Activated CD8-positive, alpha-beta memory T cell treated with anti-CD3 and anti-CD28 coated beads, Interleukin-2, amount 50 U/mL, for 1 hour (primary cell): ENCODE results near the gene RBM8A.

ENCODE experiments used
- DNase-seq: peaks from one replicate; pipeline ENCODE4 v3.0.0-alpha.2; 2020; ENCODE audit errors: extremely low read depth

Gene RBM8A

DNA sequence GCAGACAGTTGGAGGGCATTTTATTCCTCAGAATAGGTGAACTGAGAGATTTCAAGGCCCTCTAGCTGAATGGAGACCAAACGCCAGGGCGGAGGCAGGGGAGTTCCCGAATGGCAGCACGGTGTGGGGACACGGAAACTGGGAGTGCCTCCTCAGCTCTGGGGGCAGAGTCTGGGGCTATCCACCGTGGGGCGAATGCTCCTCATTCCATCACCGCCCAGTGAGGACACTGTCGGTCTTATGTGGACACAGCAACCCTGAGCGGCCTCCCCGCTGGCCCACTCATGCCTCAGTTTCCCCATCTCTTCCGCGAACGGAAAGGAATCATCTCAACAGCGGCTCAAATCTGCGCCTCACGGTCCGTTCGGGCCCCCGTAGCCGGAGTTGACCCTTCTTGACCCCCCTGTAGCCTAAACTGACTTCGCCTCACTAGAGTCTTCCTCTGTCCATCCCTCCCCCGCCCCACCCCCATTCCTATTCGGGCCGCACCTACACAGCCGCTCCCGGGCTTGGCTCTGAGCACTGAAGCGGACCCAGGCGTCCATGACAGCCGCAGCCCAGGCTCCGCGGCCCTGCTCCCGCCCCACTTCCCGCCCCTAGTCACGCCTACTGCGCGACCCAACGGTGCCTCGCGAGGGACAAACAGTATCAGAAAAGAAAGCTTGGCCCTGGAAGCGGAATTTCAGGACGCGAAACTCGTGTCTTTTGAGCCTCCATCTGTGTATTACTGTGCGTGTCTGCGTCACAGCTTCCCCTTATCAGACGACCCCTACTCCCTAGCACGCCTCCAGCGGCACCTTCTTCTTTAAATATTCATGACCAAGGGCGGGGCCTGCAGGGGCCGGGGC, 8.9 kb downstream of the RBM8A start, which contains the start of gene PEX11B:
Gene PEX11B, minus strand, starts transcription at position 574 of the 848 bp plus-strand sequence. Its CDS starts 29 bp downstream, at position 545.
- peak; percentile 78 for DNase-seq

DNA sequence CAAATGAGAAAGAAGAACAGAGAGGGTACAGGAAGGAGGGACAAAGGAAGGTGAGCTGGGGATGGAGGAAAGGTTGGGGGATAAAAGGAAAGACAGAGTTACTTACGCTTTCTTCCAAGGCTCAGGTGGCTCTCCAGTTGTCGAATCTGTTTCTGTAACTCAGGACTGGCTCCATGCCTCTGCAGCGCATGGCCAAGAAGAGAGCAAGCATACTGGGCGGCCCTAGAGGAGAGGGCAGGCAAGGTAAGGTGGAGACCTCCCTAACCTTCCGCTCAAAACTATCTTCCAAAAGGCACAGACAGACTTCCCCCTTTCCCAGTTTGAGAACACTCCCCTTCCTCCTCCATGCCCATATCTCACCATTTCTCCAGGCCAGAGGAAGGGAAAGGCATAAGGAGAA, 9.7 kb downstream of the RBM8A start:
- no peak for DNase-seq

DNA sequence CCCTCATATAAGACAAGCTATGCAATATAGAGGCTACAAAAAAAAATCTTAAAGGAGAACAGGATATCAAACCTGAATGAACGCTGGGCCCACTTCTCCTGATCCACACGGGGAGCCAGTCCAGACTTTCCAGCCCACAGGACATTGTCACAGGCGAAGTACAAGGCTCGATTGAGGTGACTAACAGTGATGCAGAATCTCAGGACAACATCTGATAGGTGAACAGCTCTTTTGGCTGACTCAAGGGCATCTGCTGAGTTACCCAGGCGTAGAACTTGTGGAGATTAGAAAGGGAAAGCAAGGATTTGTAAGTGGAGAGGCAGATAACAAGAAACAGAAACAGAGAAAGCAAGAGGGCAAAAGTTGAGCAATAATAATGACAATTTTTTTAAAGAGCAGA, 10.5 kb downstream of the RBM8A start:
- no peak for DNase-seq

DNA sequence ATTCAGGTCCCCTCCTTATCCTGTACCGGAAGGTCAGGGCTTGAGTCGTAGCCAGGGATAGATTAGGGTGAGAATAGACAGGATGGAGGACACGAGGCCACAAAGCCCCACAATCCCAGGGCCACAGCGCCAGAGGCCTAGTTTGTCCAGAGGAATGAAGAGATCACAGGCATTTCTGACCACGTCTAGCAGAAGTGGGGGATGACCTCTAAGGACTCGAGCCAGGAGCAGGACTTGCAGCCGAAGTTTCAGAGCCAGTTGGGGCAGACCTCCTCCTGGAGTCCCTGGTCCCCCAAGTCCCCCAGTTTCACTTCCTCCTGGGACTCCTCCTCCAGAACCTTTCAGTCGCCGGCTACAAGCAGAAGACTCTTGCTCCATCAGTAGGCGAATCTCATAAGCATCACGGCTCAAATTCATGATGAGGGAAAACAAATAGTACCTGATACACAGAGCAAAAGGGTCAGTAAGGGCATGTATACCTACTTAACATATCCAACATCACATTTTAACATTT, 15.1 kb downstream of the RBM8A start:
- DNase-seq, result no peak

DNA sequence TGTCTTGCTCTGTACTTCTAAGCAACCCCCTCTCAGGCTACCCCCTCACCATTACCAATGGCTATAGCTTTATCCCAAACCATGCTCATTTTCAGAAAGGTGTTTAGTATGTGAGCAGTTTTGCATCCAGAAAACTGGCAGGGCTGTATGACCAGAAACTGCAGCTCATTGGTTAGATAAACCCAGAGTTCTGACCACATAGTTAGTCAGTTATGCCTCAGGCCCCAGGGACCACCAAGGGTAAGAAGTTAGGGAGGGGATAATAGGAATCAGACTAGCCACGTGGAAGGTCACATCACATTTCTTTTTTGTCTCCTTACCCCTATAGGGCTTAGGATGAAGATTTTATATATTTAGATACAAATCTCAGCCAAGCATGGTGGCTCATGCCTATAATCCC, 18.6 kb downstream of the RBM8A start:
- no peak for DNase-seq

DNA sequence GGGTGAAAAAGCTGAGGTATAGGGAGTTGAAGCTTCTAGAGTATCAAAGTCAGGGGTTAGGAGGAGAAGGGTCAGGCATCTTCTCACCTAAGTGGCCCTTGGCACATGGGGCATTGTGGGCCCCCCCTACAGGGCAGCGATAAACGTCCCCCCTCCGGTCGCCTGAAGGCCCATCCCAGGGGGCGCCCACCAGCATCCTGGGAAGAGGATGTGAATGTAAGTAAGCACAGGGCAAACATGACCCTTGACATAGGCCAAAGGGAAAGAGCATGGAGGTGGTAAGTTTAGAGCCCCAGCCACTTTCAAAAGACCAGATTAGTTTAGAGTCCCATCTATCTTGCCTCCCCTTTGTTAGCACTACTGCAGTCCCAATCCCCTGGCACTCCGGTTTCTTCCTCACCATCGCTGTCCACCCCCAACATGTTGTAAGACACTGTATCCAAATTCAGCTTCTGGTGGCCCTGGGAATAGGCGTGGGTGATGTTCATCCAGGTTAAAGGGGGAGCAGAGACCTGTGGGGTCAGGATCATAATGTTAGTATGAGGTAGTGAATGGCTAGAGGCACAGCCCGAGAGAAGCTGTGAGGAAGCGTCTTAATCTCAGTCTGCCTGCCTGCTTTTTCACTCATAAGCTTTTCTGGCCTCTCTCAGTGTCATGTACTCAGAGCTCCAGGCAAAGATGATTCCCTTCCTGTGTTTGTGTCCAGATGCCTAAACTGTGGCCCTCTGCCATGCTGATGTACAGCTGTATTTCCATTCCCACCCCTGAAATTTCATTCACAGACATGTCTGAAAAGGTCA, 20.1 kb downstream of the RBM8A start:
- no peak for DNase-seq

DNA sequence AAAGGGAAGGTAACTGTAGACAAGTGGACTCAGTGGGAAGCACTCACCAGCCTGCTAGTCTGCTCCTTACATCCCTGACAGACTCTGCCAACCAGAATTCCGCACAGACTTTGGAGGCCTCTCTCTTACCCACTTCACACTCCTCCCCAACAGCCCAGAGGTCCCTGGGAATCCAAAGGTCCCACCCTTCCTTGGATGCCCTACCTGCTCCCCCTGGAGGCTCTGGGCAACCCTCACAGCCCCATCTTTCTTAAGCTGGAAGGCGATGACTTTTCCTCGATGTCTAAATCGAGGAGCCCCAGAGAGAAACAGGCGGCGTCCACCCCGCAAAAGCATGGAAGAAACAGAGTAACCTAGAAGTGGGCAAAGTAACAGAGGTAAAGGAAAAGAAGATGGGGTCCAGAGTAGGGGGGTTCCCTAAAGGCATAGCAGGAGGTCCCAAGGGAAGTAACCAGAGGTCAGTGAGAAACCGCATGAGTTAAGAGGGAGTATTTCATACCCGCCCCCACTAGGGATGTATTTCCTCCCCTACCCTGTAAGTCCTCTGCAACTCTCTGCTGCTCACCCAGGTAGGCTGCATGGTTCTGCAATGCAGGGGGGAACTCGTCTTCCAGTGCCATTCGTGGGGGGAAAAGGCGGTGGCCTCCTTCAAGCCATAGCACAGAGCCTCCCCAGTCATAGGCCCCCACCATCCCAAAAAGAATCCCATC, 25.8 kb downstream of the RBM8A start:
- DNase-seq, result no peak

DNA sequence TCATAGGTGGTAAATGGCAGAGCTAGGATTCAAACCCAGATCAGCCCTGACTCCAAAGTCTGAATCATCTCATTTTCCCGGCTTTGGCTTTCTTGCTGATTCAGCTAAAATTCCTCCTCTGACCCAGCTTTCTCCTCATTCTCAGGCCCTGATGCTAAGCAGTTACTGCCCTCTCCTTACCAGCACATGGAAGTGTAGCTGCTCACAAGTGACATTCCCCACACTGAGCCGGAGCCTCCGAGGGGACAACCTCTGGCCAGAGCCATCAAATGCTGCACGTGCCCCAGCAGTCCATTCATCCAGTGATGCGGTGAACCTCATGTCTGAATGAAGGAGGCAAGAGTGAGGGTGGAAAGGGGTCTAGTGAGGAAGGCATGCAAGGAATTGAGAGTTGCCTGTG, 28.5 kb downstream of the RBM8A start:
- no peak for DNase-seq

DNA sequence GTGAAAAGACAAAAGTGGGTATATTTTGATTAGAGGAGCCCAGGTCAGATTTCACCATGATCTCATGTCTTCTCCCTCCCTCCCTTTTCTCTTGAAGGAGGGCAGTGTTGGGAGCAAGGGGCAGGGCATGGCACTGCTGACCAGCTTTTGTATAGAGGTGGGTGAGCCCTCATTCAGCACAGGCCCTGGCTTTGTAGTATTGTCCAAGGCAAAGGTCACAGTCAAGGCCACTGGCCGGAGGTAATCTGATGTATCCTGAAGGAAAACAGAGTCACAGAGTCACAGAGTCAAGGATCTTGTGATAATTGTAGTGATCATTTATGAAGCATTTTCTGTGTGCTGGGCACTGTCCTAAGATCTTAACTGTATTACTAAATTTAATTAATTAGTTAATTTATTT, 29.3 kb downstream of the RBM8A start:
- no peak for DNase-seq

DNA sequence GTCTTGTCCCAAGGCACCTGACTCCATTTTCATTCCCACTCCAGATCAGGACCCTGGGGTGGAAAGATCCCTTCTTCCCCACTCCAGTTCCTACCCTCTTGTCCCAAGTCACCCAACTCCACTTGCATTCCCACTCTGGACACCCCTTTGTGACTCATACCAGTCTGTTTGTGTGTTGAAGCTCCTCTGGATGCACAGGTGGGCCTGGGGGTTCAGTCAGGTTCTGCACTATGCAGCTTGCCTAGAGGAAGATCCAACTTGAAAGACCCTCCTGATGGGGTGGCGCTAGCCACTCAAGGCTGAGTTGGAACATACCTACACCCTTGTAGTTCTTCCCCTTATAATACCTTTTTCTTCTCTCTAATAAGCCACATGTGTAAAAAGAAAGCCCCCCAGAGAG, 31.8 kb downstream of the RBM8A start:
- DNase-seq, result no peak

DNA sequence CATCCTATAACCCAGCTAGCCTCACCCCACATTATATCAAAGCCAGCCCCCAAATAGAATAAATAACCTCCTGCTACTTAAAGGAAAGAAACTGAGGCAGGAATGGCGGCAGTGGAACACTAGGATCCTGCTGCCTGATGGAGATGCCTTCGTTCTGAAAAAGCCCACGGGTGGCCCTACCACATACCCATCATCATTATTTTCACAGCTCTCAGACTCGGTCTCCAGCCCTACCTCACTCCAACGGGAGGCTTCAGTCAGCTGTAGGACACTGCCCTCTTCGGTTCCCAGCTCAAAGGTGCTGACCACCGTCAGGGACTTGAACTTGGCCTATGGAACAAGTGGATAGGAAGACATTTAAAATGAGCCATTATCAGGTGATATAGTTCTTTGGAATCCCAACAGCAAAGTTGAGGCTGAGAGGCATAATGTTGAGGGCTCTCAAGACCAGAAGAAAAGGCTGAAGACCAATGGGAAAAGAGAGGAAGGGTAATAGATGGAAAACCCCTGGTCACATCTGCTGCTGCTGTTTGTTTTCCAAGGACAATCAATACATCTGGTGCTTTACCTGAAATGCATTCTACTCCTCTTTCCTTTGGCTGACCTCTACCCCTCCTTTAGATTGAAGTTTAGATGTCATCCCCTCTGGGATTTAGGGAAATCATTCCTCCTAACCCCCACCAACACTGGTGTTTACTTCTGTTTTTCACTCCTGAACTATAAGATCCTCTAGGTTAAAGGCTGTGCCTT, 33.8 kb downstream of the RBM8A start:
- DNase-seq, result no peak

DNA sequence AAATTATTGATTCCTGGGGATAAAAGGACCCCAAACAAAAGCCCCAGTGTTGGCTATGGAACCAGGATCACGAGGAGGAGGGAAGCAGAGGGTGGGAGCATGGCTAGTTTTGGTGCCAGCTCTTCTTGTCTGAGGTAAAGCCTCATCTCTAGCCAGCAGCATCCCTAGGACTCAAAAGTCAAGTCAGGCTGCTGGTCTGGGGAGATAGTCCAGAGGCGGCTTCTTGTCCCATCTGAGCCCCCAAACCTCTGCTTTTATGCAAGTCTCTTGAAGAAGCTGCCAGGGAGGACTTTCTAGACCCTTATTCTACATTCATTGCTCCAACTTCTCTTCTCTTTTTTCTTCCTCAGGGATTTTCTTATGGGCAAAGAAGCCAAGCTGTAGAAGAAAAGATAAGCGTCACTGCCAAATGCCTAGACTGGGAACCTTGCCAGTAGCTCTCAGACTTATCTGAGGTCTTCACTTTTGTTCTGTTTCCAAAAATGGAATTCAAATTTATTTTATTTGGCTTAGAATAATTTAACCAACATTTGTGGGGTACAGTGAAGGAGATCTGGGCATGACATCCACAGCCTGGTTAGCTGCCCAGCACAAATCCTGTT, 34.7 kb downstream of the RBM8A start:
- DNase-seq, result no peak

DNA sequence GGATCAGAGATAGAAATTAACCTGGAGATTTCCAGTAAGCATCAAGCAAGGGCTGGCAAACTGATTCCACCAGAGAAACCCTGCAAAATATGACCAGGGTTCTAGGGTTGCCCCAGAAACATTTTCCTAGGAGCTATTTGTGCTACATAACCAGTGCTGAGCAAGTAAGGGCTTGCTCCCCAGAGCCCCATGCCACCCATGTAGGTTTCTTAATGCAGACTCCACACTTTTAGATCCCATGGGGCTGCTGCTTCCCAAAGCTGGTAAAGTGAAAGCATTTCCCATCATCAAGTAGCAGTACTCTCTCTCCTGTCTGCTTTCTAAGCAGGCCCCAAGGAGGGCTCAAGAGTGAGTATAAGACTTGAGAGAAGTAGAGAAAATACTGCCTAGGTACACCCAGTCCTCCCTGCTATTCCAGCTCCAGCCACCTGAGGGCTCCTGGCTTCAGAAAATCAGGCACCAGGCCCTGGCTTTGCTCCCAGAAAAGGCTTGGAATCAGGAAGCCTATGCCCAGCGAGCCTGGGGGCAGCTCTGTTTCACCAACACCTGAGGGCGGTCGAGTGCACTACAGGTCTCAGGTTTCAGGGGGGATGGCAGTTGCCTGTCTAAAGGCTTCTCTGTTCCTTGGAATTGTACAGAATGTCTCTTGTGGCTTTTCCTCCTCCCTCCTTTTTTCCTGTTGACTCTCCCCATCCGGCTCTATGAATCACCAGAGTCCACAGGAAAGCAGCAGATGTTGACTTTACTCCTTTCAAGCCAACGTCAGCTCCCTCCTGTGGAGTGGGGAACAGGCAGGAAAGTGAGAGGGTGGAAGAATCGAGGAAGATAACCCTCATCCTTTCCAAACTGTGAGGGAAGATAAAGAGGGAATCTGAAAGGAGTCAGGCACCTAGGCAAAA, 35.4 kb downstream of the RBM8A start:
- DNase-seq, result no peak

DNA sequence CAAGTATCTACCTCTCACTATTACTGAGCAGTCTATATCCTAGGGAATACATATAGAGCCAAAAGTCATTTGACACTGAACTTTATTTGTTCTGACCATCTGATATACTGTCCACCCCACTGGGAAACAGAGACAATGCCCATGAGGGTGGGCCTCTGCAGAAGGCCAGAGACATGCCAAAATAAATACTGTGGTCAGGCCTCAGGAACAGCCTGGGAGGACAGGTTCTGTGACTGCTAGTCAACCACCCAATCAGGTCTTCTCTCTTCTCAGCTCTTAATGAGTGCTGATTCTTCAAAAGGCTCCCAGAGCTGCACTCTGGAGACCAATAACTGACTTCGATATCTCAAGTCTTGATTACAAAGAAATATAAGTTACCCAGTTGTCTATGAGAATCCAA, 36.1 kb downstream of the RBM8A start:
- DNase-seq, result no peak

DNA sequence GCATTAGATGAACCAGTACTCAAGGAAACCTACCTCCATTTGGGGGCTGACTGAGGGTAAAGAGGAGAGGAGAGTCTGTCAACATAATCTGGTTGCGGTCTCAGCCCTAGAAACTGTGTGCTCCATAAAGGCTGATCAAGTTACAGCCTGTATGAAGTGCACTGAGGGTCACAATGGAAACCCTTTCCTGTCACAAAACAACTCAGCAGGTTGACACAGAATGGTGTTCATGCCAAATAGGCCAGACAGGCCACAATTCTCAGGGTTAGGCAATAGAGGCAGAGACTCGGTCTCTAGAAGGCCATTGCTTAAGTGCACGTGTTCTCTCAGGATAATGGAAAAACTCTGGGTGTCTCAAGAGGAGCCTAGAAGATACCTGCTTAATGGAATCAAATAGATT, 37.6 kb downstream of the RBM8A start:
- DNase-seq, result no peak

DNA sequence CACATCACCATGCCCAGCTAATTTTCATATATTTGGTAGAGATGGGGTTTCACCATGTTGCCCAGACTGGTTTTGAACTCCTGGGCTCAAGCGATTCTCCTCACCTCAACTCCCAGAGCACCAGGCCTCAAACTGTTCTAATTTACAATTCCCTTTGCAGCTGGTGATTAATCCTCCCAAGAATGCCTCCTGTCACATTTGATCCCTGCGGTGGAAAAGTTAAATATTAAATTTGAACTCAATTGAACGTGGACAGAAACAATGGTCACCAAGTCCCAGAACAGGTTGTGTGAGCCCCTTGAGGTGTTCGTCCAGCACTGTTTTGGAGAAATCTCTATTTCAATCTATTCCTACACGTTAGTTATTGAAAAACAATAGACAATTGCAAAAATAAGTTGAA, 39.7 kb downstream of the RBM8A start:
- no peak for DNase-seq

DNA sequence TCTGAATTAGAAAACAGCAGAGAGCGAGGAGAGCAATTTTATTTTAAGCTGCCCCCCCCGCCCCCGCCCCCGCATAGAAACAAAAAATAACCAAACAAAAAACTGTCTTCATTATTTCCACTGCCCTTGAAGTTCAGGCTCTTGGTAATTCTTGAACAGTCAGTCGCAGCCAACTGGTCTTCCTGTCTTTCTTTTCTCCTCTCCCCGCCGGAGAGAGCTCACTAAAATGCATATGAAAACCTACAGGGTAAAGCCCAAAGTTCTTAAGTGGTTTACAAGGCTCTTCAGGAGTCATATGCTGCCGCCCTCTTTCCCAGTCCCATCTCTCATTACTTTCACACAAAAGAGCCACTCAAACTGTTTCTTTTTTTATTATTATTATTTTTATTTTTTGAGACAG, 40.5 kb downstream of the RBM8A start:
- DNase-seq, result no peak

DNA sequence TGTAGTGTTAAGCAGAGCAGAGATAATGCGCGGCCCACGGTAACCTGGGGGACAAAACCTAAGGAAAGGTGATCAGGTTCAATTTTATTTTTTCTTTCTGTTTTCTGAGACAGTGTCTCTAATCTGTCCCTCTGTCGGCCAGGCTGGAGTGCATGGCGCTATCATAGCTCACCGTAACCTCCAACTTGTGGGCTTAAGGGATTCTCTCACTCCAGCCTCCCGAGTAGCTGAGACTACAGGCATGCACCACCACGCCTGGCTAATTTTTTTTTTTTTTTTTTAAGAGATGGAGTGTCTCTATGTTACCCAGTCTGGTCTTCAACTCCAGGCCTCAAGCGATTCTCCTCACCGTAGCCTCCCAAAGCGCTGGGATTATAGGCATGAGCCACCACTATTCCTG, 40.9 kb downstream of the RBM8A start:
- no peak for DNase-seq

DNA sequence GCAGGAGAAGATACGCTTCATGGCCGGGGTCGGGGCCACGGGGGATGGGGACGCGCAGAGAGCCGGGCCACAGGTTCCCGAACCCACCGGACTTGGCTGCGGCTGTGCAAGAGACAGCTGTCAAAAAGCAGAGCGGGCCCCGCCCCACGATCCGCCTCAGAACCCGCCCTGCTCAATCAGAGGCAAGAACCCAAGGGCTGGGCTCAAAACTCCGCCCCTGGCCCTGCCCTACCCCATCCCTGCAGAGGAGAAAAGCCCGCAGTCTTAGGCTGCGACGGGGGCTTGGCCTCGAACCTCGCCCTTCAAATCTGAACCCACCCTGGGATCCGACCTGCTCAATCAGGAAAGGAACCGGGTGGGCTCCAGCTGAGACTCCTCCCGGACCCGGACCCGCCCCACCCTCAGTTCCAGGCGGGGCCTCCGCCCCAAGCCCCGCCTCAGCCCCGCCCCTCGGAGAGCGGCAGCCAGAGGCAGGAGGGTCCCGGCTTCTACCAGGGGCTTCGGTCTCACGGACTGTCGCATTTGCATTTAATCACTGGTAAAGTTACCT, 41.5 kb downstream of the RBM8A start, which contains the start of gene ANKRD35:
Gene ANKRD35, minus strand, starts transcription at position 129 of the 550 bp plus-strand sequence. Its CDS starts 108 bp downstream, at position 21.
- peak; percentile 54 for DNase-seq

DNA sequence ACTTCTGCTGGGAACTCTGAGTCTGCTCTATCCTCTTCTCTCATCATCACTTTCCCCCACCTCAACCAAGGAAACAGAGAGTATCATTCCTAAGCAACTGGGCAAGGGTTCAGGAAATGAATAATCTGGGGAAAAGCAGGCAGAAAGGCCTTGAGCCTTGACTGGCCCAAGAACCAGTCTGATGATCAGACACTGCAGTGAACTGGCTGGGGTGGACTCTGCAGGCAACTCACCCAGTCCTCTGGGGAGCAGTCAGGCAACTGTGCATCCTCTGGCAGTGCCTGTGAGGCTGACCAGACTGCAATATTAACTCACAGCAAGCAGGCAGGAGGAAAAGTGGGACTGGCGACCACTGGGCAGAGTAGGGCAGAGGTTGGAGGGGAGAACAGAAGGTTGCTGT, 42.6 kb downstream of the RBM8A start:
- no peak for DNase-seq
